Activated T-helper 1 cell treated with Interleukin-2 at 50 U/mL for 16 hours (primary cell): ENCODE measurements around the gene PAMR1.
A peak's percentile ranks its signal among the peaks of the same experiment; 100 is the strongest.

ENCODE experiments used
- DNase-seq: peaks from one replicate; pipeline ENCODE4 v3.0.0-alpha.2; 2020; ENCODE audit warnings: low read depth

The PAMR1 gene

DNA sequence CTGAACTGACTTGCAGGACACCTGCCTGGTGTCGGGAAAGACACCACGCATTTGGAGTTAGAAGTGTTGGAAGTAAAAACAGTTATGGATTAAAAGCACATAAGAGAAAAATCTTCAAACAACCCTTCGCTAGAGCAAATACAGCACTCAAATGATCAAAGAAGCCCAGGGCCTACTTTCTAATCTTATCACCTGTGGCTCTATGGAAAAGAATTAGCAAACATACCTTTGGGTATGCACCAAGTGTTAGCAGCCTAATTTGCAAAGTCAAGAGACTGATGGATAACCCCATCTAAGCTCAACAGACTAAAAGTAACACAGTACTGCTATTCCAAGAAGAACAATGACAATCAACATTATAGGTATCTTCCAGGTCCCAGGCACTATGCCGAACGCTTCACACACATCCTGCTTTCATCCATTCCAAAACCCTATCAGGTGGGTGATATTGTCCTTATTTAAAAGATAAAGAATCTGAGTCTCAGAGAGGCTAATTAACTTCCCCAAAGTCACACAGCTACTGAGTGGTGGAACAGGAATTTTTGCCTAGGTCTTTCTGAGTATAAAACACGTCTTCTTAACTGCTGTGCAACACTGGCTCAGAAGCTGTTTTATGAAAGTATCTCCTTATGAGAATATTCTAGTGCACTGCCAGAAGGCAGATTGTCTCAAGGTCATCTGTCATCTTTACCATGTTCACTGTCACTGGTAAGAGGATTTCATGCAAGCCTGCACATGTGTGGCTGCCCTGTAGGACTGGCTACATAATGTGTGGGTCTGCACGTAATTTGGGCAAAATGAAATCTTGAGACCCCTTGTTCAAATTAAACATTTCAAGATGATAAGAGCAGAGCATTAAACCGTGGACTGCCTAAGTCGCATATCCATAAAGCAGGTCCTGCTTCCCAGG lies 122.4 kb downstream of the PAMR1 start:
- DNase-seq: no peak

DNA sequence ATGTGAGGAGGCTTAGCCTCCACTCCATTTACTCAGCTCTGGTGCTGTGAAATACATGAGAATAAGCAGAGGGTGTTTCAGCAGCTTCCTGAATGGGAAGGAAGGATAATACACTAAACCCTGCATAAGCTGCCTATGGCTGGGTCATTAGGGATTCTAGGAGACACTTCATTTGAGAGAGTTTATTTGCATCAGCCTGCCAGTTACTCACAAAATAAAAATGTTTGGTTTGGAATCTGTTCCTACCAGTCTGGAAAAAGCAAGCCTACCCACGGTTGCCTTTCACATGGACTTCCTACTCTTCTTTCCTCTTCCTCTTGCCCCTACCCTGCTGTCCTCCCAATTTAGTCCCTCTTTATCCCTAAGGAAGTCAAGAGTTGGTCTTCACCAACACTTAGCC lies 126.5 kb downstream of the PAMR1 start:
- no peak for DNase-seq

DNA sequence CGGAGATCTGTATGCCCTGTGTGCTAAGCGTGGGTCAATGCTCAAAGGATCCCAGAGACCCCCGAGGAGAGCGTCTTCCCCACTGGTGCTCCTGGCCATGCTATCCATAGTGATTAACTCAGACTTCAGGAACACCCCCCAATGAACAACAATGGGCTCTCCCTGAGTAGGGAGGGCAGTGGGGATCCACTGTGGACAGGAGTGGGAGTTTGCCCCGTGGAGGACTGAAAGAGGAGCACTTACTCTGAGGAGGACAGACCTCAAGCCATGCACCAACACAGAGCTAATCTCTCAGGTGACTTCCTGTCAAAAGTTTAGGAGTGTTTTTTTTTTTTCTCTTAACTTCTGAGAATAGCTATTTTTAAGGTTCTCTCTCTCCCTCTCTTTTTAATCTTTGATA lies 130.5 kb downstream of the PAMR1 start:
- no peak for DNase-seq

DNA sequence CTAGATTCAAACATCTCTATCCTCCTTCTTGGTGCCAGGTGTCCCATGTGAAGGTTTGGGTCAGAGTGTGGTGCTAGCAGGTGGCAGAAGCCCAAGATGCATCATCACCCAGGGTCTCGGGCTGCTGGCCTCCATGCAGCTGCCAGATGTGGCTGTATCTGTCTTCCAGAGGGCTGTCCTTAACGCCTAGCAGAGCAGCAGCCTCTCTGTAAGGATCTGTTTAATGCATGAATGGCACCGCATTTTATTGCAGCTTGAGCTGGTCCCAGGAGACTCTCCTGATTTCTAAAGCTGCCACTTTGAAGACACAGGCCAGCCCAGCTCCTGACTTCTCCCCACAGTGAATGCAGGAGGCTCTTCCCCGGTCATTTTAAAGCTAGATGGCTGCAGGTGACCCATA lies 132.3 kb downstream of the PAMR1 start:
- no peak for DNase-seq

DNA sequence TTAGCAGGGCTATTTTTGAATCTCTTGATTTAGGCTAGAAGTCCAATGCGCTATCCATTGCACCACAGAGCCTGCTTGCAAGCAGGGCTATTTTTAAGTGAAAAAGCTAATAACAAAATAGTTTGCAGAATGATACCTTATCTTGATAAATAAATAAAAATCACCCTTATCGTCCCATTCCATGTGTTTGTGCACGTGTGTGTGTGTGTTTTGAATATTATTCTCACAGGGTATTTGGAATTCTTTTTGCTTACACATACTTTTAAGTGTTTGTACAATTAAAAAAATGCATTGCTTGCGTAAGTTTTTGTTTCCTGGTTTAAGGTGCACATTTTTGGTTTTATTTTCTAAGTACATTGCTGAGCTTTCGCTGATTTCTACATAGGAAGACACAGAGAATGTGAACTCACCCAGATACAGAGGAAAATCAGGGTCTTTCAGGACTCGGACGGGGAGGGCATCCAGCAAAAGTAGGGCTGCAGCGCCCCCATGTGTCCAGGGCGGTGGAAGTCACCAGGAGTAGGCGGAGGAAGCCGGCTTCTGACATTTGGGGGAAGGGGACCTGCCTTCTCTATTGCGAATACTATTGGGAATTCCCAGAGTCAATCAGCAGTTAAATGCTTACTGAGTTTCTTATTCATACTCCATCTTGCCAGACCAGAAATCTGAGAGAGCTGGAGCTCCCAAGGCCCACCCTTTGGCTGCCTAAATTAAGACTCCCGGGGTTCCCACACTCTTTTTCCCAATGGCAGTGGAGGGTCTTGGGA lies 133.3 kb downstream of the PAMR1 start:
- peak; percentile 75 for DNase-seq

DNA sequence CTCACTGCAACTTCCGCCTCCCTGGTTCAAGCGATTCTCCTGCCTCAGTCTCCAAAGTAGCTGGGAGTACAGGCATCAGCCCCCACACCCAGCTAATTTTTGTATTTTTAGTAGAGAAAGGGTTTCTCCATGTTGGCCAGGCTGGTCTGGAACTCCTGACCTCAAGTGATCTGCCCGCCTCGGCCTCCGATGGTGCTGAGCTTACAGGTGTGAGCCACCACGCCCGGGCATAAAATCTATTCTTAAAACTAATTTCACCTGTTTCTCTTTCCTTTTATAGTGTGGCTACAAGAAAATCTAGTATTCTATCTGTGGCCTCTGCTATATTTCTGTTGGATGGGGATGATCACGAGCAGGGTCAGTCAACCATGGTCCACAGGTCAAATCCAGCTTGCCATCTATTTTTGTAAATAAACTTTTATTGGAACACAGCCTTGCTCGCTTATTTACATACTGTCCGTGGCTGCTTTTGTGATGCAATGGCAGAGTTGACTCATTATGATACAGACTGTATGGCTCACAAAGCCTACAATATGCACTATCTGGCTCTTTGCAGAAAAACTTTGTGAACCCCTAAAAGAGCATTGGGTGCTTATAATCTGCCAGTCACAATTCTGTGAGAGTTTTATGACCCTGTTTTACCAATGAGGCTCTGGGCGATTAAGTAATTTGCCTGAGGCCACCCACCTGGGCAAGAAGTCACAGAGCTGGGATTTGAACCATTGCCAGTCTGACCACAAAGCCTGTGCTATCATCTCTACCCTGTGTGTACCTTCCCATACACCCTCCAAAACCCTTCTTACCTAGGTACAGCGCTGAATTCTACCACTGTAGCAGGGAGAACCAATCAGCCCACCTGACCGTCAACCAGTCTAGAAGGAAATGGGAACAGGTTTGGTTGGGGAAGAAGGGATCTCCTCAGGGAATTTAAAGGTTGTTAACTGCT lies 134.4 kb downstream of the PAMR1 start:
- no peak for DNase-seq

DNA sequence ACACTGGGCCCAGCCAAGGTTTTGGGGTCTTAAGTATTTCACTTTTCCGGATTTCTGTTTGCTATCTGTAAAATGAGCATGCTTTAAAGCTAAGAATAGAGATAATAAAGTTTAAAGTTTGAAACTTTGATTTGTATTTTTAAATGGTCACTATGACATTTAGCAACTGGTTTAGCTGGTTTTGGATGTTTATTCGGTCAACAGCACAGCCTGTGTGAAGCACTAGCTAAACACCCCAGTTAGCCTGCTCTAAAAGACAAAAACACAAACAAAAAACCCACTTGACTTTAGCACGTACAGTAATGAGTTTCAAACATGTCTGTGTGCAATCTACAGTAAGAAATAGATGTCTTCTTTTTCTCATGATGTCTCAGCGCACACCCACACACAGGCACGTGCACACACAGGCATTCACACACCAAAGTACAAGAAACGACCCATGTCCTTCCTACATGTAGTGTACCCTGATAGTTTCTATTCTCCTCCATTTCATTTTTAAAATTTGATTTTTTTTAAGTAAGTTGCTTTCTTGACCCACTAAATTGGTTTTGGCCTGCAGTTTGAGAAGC lies 135.4 kb downstream of the PAMR1 start:
- no peak for DNase-seq

DNA sequence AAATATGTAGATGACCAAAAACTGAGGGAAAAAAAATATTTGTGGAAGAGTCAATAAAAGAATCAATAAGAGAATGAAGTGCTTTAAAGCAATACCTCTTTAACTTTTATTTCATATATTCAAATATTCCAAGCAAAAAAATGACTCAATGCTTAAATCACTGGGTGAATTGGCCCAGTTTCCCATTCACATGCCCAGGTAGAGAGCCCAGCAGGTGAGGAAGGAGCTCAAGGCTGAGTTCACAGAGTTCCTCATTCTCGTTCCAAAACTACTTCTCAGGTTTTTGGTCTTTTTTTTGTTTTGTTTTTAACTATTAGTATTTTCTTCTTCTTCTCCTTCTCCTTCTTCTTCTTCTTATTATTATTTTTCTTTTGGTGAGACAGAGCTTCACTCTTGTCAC lies 136.3 kb downstream of the PAMR1 start:
- DNase-seq: no peak

DNA sequence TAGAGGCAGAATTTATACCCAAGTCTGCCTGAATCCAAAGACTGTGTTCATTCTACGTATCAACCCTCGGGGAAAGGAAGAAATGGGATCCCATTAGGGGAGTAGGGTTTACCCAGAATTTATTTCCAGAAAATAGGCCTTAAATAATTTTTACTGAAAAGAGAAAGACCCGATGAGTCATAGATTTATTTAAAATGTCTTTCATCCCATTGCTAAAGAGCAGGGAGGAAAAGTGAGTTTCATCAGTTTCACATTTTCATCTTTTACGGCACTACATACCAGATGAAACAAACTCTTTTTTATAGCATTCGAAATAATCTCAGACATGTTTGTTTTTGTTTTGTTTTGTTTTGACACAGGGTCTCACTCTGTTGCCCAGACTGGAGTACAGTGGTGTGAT lies 137.4 kb downstream of the PAMR1 start:
- DNase-seq: no peak

DNA sequence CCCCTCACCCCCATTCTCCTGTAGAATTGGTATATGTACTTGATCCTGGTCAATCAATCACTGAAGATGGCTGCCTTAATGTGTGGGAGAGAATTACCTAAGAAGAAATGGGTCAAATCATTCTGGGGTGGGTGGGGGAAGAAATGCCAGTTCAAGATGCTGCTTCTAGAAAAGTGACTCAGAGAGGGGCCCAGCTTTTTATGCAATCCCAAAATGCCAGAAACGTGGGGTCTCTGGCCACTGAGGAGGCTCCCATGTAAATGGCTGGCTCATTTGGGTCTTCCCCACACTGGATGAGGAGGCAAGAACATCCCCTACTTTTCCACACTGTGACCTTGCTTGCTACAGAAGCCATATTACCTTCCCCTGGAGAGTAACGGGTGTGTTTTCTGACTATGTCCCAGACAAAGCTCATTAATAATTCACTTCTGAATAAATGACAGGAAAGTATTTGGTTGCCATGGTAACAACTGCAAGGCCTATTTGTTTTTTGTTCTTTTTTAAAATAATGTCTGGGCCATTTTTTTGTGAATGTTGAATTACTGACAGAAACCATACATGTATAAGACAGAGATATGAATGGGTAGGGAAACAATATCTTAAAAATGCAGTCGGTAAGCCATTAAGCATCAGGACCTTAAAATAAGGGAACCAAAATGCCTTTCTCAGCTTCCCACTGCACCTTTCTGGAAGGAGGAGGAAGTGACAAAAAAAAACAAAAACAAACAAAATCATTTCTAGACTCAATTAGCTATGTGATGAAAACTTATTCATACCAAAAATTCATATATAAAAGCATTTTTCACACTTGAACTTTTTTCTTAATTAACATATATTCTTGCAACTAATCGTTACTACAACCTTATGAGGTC lies 138.1 kb downstream of the PAMR1 start:
- no peak for DNase-seq

DNA sequence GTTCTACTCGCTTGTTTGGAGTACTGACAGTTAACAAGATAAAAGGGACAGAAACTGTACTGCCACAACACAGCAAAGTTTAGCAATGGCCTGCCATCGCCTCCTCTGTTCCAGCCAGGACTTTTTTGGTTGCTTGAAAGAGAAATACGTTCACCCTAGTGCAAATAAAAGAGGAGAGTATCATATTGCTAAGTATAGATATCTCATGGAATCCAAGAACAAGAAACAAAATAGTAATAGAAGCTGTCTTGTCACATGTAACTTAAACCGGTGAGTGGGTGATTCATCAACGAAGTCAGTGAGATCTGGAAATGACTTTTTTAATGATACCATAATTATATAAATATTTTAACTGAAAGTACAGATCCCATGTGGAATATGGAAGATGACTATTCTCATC lies 141.5 kb downstream of the PAMR1 start:
- DNase-seq: no peak
